ENCODE data around the gene PRKAG2.
A peak's percentile ranks its signal among the peaks of the same experiment; 100 is the strongest.
"Not testable (repeated sequence)": the region's sequence is repeated elsewhere in the genome, so short reads cannot be mapped to it uniquely, and the experiment has no call there.

Gene PRKAG2

DNA sequence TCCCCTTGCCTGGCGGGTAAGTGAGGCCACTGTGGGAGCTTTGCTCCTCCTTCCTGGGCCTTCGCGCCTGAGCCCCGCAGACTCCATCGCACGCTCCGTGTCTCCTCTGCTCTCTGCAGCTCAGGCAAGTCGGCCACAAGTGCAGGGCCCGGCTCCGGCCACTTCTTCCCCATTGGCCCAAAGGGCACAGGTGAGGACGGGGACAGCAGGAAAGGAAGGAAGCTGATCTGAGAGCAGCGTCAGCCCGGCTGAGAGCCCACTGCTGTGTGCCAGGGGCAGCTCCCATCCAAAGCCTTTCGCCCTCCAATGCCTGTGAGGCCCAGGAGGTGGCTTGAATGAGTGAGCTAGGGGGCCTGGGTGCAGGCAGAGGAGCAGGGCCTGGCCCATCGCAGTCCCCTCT is 323.6 kb downstream of the PRKAG2 start:
- Mint-ChIP-seq H3K27ac (no peak overlapping the region), H3K4me1 (no peaks in the 10 kb centered on the region), H3K36me3 (peaks cover 13% of the 10 kb centered on the region), H3K9me3 (no peaks in the 10 kb centered on the region), H3K4me3 (no peak overlapping the region), H3K27me3 (no peaks in the 10 kb centered on the region)
- no peak for ATAC-seq

DNA sequence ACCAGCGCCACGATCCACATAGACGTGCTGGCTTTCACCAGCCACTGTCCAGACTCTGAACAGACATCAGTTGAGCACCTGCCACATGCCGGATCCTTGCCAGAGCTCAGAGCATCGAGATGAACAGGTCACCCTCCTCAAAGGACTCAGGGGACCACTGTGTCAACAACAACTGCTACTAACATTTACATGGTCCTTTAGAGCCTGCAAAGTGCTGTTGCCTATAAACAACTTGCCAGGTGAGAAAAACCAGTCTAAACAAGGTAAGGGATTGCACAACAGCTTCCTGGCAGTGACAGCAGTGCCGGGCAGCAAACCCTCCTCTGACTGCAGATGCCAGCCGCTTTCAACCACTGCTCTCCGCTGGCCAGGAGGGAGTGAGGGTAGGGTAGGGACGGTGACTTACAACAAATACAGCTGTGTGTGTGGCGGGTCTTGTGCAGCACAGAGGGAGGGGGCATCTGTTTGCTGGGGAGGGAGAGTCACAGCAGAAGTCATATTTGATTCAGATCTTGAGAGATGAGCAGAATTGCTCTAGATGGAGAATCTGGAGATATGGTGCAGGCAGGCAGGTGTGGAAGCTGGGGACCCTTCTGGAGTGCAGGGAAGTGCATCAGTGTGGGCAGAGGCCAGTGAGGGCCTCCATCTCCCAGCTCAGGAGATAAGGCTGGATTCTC is 324.4 kb downstream of the PRKAG2 start:
- Mint-ChIP-seq H3K9me3 (no peaks in the 10 kb centered on the region), H3K4me1 (no peaks in the 10 kb centered on the region), H3K4me3 (no peak overlapping the region), H3K27me3 (no peaks in the 10 kb centered on the region), H3K27ac (no peak overlapping the region), H3K36me3 (peaks cover 13% of the 10 kb centered on the region)
- no peak for ATAC-seq

DNA sequence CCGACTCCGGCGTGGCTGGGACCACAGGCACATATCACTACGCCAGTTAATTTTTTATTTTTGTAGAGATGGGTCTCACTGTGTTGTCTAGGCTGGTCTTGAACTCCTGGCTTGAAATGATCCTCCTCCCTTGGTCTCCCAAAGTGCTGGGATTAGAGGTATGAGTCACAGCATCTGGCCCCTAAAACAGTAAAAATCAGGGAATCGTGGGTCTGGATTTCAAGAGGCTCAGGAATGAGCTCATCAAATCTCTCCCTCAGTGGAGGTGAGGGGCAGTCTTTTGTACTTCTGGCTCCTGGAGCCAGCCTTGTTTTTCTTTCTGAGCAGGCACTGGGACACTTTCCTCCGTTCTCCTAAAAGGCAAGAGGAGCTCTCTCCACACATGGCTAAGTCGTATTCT is 325.1 kb downstream of the PRKAG2 start:
- no peak for ATAC-seq
- no peaks in the 10 kb centered on the region for H3K9me3 Mint-ChIP-seq
- H3K27me3 Mint-ChIP-seq = no peaks in the 10 kb centered on the region
- peaks cover 8% of the 10 kb centered on the region for H3K36me3 Mint-ChIP-seq
- no peak overlapping the region for H3K4me3 Mint-ChIP-seq
- H3K4me1 Mint-ChIP-seq = no peaks in the 10 kb centered on the region
- no peak overlapping the region for H3K27ac Mint-ChIP-seq

DNA sequence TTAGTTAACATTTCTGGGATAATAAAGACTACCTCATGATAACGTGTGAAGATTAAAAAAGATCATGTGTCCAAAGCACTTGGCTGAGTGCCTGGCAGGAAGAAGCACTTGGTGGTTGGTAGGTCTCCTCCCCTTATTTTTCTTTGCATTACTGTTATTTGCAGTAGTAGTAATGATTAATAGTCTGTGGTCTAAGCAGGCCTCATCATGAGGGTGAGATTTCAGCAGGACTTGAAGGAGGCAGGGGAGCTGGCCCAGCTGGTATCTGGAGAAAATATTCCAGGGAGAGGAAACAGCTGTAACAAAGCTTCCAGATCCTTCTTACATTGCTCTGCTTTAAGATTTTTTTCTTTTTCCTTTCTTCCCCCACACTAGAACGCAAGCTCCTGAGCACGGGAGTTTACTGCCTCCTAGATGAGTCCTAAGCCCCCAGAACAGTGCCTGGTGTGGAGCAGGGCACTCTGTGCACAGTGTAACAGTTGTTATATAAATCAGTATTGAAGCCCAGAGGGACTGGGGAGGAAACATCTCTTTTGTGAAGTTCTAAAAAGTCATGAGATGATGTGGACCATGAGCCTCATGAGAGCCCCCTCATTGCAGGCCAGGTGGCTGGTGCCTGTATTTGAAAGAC is 326.1 kb downstream of the PRKAG2 start:
- no peak for ATAC-seq
- H3K27me3 Mint-ChIP-seq = peaks cover 10% of the 10 kb centered on the region
- no peaks in the 10 kb centered on the region for H3K9me3 Mint-ChIP-seq
- peaks cover under 1% of the 10 kb centered on the region for H3K36me3 Mint-ChIP-seq
- no peak overlapping the region for H3K27ac Mint-ChIP-seq
- H3K4me3 Mint-ChIP-seq = no peak overlapping the region
- no peaks in the 10 kb centered on the region for H3K4me1 Mint-ChIP-seq

DNA sequence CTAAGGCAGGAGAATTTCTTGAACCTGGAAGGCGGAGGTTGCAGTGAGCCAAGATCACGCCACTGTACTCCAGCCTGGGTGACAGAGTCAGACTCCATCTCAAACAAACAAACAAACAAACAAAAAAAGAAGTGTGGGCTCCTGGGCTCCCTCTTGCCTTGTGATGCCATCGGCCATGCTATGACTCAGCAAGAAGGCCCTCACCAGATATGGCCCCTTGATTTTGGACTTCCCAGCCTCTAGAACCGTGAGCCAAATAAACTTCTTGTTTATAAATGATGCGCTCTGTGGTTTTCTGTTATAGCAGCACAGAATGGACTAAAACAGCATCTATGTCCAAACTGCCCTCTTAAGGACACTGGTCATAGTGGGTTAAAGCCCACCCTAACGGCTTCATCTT is 327.3 kb downstream of the PRKAG2 start:
- no peaks in the 10 kb centered on the region for H3K4me1 Mint-ChIP-seq
- H3K9me3 Mint-ChIP-seq = no peaks in the 10 kb centered on the region
- no peak overlapping the region for H3K27ac Mint-ChIP-seq

DNA sequence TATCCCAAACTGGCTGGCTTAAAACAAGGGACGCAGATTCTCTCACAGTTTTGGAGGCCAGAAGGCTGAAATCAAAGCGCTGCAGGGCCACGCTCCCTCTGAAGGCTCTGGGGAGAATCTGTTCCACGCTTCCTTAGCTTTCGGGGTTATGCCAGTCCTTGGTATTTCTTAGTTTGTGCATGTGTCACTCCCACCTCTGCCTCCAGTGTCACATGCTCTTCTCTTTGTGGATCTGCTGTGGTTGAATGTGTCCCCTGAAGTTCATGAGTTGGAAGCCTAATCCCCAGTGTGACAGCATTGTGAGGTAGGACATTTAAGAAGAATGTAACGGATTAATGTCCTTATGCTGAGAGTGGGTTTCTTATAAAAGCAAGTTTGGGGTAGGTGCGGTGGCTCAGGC is 327.8 kb downstream of the PRKAG2 start:
- Mint-ChIP-seq H3K27ac (no peak overlapping the region), H3K4me3 (no peak overlapping the region), H3K27me3 (peaks cover 27% of the 10 kb centered on the region), H3K4me1 (no peaks in the 10 kb centered on the region), H3K36me3 (no peaks in the 10 kb centered on the region), H3K9me3 (no peaks in the 10 kb centered on the region)
- no peak for ATAC-seq

More for the DNA sequence above, 327.3 kb downstream of the PRKAG2 start:
- Mint-ChIP-seq H3K27me3 (peaks cover 21% of the 10 kb centered on the region), H3K36me3 (no peaks in the 10 kb centered on the region), H3K4me3 (no peak overlapping the region)
- no peak for ATAC-seq

DNA sequence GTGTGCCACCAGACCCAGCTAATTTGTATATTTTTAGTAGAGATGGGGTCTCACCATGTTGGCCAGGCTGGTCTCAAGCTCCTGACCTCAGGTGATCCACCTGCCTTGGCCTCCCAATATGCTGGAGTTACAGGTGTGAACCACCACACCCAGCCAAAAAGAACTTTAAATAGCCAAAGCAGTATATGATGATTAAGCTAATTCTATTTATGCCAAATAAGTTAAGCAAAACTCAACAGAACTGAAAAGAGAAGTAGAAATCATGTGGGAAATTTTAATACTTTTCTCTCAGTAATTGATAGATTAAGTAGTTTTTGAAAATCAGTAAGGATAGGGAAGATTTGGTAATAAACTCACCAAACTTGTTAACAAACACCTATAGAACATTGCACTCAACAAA is 332.7 kb downstream of the PRKAG2 start:
- no peak for ATAC-seq
- peaks cover 2% of the 10 kb centered on the region for H3K4me1 Mint-ChIP-seq
- no peak overlapping the region for H3K27ac Mint-ChIP-seq
- H3K36me3 Mint-ChIP-seq = no peaks in the 10 kb centered on the region
- H3K27me3 Mint-ChIP-seq = peaks cover 49% of the 10 kb centered on the region
- H3K9me3 Mint-ChIP-seq = no peaks in the 10 kb centered on the region
- H3K4me3 Mint-ChIP-seq = no peak overlapping the region

DNA sequence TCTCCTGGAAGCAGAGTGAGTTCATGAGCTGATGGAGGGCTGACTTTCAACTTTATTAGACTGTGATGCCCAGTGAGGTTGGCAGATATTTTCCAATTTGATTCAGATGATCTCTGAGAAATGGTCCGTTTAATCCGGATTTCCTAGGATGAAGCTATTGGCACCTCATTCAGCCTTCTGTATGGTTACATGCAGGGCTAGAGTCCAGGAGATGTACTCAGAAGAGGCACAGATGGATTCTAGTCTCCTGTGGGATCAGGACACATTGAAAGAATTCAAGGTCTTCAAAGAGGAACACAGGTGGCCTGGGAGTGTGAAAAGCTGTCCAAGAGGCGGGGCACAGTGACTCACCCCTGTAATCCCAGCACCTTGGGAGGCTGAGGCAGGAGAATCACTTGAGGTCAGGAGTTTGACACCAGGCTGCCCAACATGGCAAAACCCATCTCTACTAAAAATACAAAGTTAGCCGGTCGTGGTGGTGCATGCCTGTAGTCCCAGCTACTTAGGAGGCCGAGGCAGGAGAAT is 334.2 kb downstream of the PRKAG2 start:
- no peak for ATAC-seq
- Mint-ChIP-seq H3K4me3 (no peak overlapping the region), H3K36me3 (no peaks in the 10 kb centered on the region), H3K9me3 (no peaks in the 10 kb centered on the region), H3K4me1 (peaks cover 6% of the 10 kb centered on the region), H3K27ac (no peak overlapping the region), H3K27me3 (peaks cover 61% of the 10 kb centered on the region)

DNA sequence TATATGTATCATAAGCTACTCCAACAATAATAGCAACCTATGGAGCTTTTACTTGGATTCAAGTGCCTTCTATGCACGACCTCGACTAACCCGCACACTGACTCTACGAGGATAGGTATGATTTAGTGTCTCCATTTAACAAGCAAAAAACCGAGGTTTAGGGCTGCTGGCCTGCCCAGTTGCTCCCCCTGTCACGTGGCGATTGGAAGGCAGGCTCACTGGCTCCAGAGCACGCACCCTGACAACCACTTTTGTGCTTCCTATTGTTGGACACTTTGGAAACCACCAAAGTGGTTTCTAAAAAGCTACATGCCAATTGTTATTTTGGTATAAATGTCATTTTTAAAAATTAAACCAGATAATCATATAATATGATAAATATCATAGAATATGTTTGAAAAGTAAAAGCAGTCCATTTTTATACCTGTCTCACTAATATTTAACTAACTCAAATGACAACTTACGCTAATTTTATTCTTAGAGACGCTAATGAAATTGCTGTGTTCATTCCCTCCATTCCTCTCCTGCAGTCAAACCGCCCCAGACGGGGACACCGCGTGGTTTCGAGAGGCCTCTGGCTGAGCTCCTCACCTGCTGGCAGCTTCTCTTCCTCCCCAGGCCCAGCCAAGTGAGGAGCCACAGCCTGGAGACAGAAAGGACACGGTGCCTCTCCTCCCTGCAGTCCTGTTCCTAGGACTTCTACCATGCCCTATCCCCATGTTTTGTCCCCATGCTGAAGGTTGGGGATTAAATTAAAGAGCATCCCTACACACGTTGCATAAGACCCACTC is 335.0 kb downstream of the PRKAG2 start:
- H3K4me3 Mint-ChIP-seq = no peak overlapping the region
- peaks cover 68% of the 10 kb centered on the region for H3K27me3 Mint-ChIP-seq
- H3K27ac Mint-ChIP-seq = no peak overlapping the region
- H3K36me3 Mint-ChIP-seq = no peaks in the 10 kb centered on the region
- H3K9me3 Mint-ChIP-seq = no peaks in the 10 kb centered on the region
- peaks cover 6% of the 10 kb centered on the region for H3K4me1 Mint-ChIP-seq
- ATAC-seq = no peak

DNA sequence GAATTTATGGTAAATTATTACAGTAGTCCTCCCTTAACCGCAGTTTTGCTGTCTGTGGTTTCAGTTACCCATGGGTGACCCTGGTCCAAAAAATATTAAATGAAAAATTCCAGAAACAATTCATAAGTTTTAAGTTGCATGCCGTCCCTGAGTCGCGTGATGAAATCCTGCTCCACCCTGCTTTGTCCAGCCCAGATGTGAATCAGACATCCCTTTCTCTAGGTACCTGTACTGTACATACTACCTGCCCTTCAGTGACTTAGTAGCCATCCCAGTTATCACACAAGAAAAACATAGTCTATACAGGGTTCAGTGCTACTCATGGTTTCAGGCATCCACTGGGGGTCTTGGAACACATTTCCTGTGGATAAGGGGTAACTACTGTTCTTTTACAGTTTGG is 336.8 kb downstream of the PRKAG2 start:
- no peak overlapping the region for H3K4me3 Mint-ChIP-seq
- peaks cover 8% of the 10 kb centered on the region for H3K36me3 Mint-ChIP-seq
- H3K27me3 Mint-ChIP-seq = peaks cover 70% of the 10 kb centered on the region
- no peak for ATAC-seq
- H3K4me1 Mint-ChIP-seq = peaks cover 6% of the 10 kb centered on the region
- H3K27ac Mint-ChIP-seq = no peak overlapping the region
- H3K9me3 Mint-ChIP-seq = peaks cover 7% of the 10 kb centered on the region

DNA sequence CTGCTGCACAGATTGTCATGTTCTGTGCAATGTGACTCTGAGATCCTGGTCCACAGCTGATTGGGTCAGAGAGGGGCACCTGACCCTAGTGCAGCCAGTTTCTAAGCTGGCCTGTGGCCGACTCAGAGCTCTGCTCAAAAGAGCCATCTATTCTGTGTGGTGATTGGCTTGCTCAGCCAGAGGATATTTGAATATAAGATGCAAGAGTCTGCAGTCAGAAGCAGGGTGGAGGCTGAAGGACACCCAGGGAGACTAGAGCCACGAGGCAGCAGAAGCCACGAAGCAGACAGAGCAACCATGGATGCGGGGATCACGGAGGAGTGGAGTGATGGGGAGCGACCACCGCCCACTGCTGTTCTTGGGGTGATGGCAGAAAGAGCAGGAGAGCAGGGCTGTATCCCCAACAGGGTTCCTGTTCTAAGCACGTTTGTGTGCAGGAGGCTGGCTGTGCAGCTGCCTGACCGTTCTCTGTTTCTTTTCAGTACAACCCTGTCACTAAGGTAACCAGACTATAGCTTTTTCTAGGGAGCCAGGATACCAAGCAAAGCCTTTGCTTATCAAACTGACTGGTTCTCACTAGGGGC is 337.7 kb downstream of the PRKAG2 start:
- H3K9me3 Mint-ChIP-seq = peaks cover 7% of the 10 kb centered on the region
- ATAC-seq = peak; percentile 82
- H3K4me3 Mint-ChIP-seq = no peak overlapping the region
- H3K4me1 Mint-ChIP-seq = peaks cover 6% of the 10 kb centered on the region
- H3K27me3 Mint-ChIP-seq = peaks cover 62% of the 10 kb centered on the region
- H3K27ac Mint-ChIP-seq = no peak overlapping the region
- peaks cover 8% of the 10 kb centered on the region for H3K36me3 Mint-ChIP-seq

DNA sequence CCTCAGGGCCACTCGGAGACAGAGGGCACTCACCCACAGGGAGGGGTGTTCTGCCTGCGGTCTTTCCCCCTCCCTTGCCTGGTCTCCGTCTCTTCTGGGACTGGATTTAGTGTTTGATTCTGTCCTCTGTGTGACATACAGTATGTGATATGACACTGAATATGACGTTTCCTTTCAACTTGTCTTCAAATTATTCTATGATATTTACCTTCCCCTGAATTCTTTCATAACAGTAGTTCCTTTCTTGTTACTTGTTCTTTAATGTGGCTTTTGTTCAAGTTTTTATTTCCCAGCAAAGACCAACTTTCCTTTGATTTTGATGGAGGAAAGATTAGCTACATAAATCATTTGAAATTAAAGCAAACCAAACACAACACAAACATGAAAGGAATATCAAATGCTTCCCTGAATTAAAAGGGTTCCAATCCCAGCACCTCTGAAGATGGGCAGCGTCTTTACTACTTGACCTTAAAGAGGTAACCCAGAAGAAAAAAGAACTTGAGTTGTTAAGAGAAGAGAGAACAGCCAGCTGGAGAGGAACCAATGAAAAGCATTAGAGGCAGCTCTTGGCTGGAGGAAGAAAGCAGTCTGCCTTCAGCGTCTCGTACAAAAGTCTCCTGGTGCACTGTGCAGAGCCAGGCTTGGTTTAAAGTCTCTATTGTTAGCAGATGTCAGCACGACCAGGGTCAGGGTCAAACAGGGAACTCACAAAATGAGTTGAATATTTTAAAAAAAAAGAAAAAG is 338.9 kb downstream of the PRKAG2 start:
- Mint-ChIP-seq H3K4me3 (no peak overlapping the region), H3K27me3 (peaks cover 66% of the 10 kb centered on the region), H3K4me1 (peaks cover 6% of the 10 kb centered on the region), H3K9me3 (peaks cover 7% of the 10 kb centered on the region), H3K36me3 (peaks cover 8% of the 10 kb centered on the region), H3K27ac (no peak overlapping the region)
- ATAC-seq = no peak

DNA sequence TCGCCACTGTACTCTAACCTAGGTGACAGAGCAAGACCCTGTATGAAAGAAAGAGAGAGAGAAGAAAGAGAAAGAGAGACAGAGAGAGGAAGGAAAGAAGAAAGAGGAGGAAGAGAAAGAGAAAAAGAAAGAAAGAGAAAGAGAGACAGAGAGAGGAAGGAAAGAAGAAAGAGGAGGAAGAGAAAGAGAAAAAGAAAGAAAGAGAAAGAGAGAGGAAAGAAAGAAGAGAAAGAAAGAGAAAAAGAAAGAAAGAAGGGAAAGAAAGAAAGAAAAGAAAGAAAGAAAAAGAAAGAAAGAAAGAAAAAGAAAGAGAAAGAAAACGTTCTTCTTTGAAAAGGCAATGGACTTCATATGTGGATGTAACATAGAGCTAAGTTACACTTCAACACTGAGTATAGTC is 340.7 kb downstream of the PRKAG2 start:
- H3K27me3 Mint-ChIP-seq = peaks cover 53% of the 10 kb centered on the region

DNA sequence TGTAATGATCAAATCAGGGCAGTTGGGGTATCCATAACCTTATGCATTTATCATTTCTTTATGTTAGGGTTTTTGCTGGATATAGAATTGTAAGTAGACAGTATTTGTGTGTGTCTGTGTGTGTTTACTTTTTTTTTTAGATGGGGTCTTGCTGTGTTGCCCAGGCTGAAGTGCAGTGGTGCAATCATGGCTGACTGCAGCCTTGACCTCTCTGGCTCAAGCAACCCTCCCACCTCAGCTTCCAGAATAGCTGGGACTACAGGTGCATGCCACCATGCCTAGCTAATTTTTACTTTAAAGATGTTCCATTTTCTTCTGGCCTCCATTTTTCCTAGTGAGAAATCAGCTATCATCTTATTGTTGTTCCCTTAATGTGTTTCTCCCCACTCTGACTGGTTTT is 347.1 kb downstream of the PRKAG2 start:
- H3K4me3 Mint-ChIP-seq = no peak overlapping the region
- peaks cover 11% of the 10 kb centered on the region for H3K27me3 Mint-ChIP-seq
- peaks cover 8% of the 10 kb centered on the region for H3K36me3 Mint-ChIP-seq
- H3K4me1 Mint-ChIP-seq = no peaks in the 10 kb centered on the region
- ATAC-seq = no peak
- H3K9me3 Mint-ChIP-seq = peaks cover 16% of the 10 kb centered on the region
- no peak overlapping the region for H3K27ac Mint-ChIP-seq

More for the DNA sequence above, 340.7 kb downstream of the PRKAG2 start:
- H3K4me3 Mint-ChIP-seq, H3K27ac Mint-ChIP-seq, H3K36me3 Mint-ChIP-seq, H3K4me1 Mint-ChIP-seq, ATAC-seq: not testable (repeated sequence)
- peaks cover 14% of the 10 kb centered on the region for H3K9me3 Mint-ChIP-seq

DNA sequence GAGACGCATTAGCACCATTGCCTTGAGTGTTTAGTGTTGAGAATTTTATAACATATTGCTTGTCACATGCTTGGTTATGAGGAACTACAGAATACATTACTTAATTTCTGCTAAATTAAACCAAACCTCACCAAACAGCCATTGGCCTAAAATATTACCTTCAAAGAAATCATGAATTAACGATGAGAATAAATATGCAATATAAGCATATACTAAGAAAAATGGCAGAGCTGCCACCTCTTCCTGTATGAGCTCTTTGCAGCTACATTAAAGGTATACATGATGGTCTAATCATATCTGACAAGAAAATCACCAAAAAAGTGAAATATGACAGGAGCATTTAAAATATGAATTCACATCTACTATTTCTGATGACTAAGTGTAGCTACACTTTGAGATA is 352.1 kb downstream of the PRKAG2 start:
- no peak overlapping the region for H3K27ac Mint-ChIP-seq
- no peak for ATAC-seq
- peaks cover 4% of the 10 kb centered on the region for H3K9me3 Mint-ChIP-seq
- peaks cover 5% of the 10 kb centered on the region for H3K4me1 Mint-ChIP-seq
- H3K27me3 Mint-ChIP-seq = no peaks in the 10 kb centered on the region
- H3K4me3 Mint-ChIP-seq = no peak overlapping the region
- H3K36me3 Mint-ChIP-seq = peaks cover 1% of the 10 kb centered on the region

Data from stimulated activated memory B cell treated with anti-CD40 and anti-IgM and Interleukin-4, amounts not matched to agents 10 μg/mL and 1 μg/mL and 100 μg/mL, for 72 hours (primary cell).